ENCODE data around the gene TIGIT. TPM values are rescaled to one million over a fixed set of nuclear protein-coding genes. Genes with fewer than 3 reads are reported as not detected.

Gene TIGIT
- total RNA-seq, 5 donors from 2014 or later (not counting 1 experiment from before 2014, with no cell fraction given), result 21.2 to 48.1 (median 39.9) TPM

Other genes with a start within 250 kb of the TIGIT start
- gene CCDC191, start 237.5 kb upstream of the TIGIT start, total RNA-seq, result 10 to 100 TPM in 1 of 5 donors, 1 to 10 TPM in 4; 5.4 to 10.5 (median 7.2) TPM
- 10 to 100 TPM; 24.3 to 39.1 (median 31.7) TPM for gene QTRT2, start 237.3 kb upstream of the TIGIT start, total RNA-seq
- under 1 TPM in 2 of 5 donors, not detected in 3; 0.23 to 0.26 TPM for gene DRD3, start 115.0 kb upstream of the TIGIT start, total RNA-seq
- 1 to 10 TPM in 3 of 5 donors, under 1 TPM in 2; 0.47 to 1.4 (median 1.1) TPM for gene ZNF80, start 56.5 kb upstream of the TIGIT start, total RNA-seq